HG03558 (cell line): ENCODE data around the gene IKBKE.
A peak's percentile ranks its signal among the peaks of the same experiment; 100 is the strongest.

Source experiments
- ATAC-seq: cut with Tn5 transposase; IDR thresholded peaks from one replicate; pipeline ENCODE4 v1.9.1; 2021; ENCODE audit warnings: moderate number of reproducible peaks; ENCODE audit not compliant: unreplicated experiment; ENCODE audit errors: extremely low read depth

IKBKE gene

GRCh38 chr1:206469933-206470691, at the start of gene IKBKE:
Gene IKBKE (plus strand): TSS chr1:206470476. CDS start chr1:206473228, 2,752 bp downstream.
- ATAC-seq, result no peak

DNA sequence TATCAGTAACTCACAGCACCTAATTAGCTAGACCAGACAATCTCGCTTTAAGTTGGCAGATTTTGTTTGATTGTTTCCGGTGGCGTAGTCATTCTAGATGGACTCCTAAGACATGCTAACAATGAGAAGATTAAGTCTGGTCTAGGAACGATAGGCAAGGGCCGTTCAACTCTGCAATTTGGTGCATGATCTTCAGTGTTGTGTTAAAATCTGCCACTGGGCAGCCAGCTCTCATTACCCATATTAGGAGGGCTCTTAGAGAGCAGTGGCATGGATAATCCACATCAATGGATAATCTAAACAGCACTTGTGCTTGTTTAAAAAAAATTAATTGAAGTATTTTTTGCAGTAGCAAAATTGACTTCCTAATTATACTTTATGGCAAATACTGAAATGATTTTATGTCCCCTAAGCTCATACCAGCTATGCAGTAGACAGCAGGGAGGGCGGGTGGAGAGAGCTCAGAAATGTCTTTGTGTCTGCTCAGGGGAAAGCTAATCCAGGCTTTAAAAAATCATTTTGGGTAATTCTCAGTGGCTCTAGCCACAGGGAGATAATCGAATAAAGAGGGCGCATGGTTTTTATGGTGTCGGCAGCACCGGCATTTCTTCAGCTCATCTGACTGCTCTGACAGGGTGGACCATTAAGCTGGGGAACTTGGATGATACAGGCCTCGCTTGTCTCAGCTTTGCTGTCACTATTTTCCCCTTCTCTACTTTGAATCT, 48.5 kb upstream of the IKBKE start:
- no peak for ATAC-seq

DNA sequence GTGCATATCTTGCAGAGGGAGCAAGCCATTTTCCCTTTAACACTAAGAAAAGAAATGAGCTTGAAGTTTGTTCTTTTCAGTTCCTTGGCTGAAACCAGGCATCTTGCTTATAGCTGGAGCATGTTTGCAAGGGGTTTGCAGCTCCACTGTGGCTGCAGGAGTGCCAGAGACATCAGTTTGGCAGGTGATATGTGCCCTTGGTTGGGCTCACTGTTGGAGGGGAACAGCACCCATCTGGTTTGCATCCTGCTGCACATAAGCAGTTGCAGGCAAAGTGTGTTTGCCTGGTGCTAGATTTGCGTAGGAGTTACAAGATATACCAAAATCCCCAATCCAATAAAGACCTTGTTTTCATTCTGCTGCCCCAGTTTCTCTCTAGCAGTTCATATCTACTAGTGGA, 47.8 kb upstream of the IKBKE start:
- no peak for ATAC-seq

DNA sequence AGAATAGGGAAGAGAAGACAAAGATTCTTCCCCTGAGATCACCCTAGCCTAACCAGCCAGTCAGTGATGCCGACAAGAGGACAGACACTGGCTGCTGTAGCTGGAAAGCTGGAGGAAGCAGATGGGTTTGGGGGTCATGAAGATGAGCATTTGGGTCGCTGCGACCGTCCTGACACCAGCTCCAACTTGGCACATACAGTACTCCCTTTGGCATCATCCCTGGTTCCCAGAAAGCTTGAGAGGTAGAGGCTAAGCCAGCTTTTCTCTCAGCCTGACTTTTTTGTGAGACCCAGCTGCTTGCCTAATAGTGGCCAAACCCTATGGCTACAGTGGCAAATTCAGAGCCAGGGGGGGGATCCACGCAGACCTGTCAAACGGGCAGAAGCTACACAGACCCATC, 43.0 kb upstream of the IKBKE start:
- ATAC-seq, result no peak

DNA sequence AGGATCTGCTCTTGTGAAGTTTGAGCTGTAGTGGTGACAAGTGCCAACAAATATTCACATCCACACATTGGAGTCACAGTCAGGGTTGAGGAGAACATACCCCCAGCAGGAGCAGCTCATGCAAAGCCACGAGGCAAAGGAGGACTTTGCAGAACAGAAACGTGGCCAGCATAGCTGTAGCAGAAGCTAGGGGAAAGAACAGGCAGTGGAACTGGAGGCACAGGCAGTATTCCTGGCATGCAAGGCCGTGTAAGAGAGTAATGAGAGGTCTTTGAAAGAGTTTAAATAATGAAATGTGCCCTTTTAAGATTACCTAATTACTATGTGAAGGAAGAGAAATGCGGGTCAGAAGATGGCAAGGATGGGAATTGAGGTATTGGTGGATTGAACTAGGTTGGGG, 40.9 kb upstream of the IKBKE start:
- ATAC-seq, result no peak

DNA sequence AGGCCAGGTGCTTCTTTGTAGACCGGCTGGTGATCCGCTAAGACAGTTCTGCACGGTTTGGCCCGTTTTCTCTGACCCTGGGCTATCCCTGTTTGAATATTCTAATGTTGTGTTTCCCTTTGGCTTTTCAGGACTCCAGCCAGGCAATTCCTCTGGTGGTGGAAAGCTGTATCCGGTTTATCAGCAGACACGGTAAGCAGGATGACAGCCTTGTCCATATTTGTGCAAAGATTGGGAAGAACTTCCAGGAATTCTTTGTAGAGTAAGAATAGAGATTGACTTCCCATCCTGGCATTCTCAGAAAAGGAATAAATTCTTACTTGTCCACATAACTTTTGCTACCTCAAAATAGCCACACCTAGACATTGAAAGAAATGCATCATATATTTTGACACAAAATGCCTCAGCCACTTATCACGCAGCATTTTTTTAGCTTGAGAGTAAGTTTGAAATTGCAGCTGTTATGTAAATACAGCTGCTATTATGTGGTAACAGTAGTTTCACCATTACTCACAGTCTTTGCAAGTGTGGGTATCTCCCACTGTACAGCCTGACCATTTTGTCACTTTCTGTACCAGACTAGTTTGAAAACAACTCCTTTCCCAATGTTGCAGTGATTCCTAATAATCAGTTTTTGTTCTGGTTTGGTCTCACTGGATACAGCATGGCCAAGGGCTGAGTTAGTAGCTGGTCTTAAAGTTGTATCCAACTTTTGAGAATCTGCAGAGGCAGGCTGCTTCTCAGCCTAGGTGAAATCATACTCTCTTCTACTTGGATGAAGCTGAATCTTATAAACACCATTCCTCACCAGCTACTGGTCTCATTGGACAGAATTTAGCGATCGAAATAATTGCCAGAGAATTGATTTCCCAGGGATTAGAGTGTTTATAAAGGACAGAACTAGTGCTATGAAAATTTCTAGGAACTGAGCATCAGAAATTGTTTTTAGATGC, 40.0 kb upstream of the IKBKE start:
- peak; percentile 89 for ATAC-seq

- ATAC-seq, result no peak
Measured at GRCh38 chr1:206435445-206435844, 34.8 kb upstream of the IKBKE start.

- no peak for ATAC-seq
Measured at GRCh38 chr1:206438554-206438953, 31.7 kb upstream of the IKBKE start.

- no peak for ATAC-seq
Measured at GRCh38 chr1:206439205-206439604, 31.1 kb upstream of the IKBKE start.

DNA sequence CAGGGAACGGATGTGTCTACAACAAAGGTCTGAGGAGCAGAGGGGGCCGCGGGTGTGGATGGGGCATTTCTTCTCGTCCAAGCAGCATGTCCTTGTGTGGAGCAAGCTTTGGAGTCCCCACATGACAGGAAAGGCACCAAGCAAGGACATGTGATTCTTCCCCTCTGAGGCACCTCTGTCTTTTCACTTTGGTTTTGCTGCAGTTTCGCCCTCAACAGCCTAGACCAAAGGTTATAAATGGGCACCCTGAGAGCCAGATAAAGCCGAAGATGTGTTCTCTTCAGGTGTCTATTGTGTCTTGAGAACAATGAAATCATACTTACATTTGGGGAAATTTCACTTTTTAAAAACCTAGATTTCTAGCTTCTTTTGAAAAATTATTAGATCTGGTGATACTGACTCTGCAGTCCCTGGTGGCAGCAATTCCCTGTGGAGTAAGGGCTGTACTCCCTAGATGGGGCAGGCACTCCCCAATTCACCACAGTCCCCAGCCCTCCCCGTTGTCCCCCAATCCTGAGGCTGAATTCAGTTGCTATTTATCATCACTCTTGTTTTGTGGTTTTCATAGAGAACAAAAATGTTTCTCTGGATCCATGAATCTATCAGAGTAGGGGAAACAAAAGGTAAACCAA, 28.8 kb upstream of the IKBKE start:
- no peak for ATAC-seq

DNA sequence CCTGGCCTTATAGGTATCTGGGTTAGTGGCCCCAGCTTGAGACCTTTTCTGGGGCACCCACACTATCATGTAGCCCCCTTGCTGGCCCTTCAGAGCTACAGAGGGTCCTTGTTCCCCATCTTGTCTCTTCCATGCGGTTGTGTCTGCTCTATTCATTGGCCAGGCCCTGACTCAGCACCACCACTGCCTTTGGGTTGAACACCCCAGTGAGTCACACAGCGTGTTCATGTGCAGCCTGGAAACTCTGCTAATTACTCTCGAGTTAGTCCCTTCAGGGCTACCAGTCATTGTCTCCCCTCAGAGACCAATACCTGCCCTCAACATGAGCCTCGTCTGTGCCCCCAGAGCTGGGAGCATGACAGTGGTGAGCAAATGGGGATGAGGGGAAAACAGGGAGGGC, 28.2 kb upstream of the IKBKE start:
- no peak for ATAC-seq

DNA sequence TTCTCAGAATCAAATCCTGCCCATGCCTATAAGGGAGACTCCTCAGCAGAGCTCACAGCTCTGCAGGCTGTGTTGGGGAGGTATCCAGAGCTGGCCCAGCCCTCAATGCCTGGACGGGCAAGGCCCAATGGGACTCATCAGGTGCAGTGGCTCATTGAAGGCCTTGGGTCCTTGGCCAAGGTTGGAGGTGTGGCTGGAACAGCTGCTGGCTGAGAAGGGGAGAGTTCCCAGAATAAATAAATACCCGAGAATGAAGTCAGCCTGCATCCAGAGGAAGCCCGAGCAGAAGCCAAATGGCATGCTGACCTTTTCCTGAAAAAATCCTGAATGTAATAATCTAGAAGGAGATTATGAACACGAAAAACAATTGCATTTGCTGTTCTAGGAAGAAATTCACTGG, 25.2 kb upstream of the IKBKE start:
- ATAC-seq, result no peak

DNA sequence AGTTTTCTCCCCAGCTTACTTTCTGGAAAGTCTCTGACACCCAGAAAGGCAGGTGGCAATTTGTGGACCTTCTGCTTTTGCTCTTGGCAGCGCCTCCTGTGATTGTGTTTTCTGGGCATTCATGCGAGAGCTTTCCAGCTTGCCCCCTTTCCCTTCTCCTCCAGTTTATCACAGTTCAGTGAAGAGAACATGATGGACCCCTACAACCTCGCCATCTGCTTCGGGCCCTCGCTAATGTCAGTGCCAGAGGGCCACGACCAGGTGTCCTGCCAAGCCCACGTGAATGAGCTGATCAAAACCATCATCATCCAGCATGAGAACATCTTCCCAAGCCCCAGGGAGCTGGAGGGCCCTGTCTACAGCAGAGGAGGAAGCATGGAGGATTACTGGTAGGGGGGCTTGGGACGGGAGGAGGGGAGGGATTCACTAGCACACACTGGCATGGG, 24.3 kb upstream of the IKBKE start:
- no peak for ATAC-seq

- ATAC-seq, result no peak
Measured at GRCh38 chr1:206446688-206447421, 23.4 kb upstream of the IKBKE start.

GRCh38 chr1:206447422-206447765, 22.9 kb upstream of the IKBKE start:
- no peak for ATAC-seq

DNA sequence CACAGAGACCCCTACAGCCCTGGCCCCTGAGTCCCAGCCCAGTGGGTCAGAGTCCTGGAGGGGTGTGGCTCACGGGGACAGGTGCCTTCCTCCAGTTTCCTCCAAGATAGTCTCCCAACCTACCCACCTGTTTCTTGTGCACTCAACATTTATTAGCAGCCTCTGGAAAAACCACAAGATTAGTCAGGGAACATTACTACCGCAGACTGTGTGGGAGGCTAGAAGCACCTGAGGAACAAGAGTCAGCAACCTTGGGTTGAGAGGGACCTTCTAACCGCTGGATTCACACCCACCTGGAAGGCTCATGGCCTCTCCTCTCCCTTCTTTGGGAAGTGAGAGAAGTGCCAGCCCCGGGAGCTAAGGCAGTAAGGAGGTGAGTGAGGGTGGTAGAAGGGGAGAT, 22.5 kb upstream of the IKBKE start:
- no peak for ATAC-seq

GRCh38 chr1:206448471-206448870, 21.8 kb upstream of the IKBKE start:
- no peak for ATAC-seq

GRCh38 chr1:206449565-206449964, 20.7 kb upstream of the IKBKE start:
- ATAC-seq, result no peak

DNA sequence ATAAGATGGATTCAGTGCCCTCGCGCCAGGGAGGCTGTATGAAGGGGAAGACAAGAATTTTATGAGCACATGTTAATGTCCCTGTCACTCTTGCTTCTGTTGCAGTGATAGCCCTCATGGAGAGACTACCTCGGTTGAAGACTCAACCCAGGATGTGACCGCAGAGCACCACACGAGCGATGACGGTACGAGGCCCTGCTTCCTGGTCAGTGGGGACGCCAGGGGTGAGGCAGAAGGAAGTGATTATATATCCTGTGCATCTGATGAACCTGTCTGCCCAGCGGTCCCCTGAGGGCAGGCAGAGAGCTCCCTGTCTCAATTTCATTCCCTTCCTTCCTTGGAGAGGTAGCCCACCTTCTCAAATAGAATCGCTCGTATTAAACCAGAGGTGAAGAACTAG, 20.0 kb upstream of the IKBKE start:
- ATAC-seq, result no peak
